ENCODE results near the gene PLXDC2.

Gene PLXDC2

DNA sequence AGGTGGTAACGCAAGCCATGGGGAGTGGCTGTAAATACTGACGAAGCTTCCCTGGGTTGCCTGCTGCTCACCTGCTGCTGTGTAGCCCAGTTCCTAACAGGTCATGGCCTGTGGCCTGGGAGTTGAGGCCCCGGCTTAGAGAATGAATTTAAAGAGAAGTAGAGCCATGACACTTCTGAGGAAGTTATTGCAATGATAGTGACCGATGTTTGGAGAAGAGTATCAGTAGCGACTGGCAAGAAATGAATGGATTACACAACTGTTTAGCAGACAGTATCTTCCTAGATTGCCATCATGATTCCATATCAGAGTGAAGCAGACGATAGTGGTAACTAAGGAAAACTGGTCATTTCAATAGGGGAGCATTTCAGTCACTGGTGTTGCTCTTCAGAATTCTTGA lies 249.6 kb downstream of the PLXDC2 start:
- no peak for DNase-seq (ENCODE audit: low spot score)
- TF ChIP-seq, protein P1, sequence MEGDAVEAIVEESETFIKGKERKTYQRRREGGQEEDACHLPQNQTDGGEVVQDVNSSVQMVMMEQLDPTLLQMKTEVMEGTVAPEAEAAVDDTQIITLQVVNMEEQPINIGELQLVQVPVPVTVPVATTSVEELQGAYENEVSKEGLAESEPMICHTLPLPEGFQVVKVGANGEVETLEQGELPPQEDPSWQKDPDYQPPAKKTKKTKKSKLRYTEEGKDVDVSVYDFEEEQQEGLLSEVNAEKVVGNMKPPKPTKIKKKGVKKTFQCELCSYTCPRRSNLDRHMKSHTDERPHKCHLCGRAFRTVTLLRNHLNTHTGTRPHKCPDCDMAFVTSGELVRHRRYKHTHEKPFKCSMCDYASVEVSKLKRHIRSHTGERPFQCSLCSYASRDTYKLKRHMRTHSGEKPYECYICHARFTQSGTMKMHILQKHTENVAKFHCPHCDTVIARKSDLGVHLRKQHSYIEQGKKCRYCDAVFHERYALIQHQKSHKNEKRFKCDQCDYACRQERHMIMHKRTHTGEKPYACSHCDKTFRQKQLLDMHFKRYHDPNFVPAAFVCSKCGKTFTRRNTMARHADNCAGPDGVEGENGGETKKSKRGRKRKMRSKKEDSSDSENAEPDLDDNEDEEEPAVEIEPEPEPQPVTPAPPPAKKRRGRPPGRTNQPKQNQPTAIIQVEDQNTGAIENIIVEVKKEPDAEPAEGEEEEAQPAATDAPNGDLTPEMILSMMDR (IDR thresholded peaks at IDR 0.05; ENCODE audit: borderline replicate concordance, control extremely low read depth, extremely low read depth, insufficient read depth, missing control alignments), result no peak
- in situ Hi-C loops (cut with MboI; ENCODE audit: low sequenced_read_pairs, unreplicated experiment), result no loop called here

DNA sequence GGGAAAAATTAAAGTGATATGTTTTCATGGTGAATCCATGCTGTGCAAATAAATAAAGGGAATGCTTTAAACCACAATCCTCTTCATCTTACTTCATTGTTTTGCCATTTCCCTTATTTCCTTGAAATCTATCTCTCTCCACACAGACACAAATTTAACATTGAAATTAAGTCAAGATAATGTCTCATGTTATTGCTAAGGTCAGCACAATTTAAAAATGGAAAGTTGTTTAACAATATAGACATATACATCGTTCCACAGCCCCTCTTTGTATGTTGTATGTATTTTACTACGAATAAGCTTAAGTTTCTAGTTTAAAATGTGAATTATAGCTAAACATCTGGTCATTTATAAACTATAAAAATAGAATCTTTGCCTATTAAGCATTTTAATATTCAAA lies 256.9 kb downstream of the PLXDC2 start:
- no peak for DNase-seq (ENCODE audit: low spot score)
- in situ Hi-C loops (cut with MboI; ENCODE audit: low sequenced_read_pairs, unreplicated experiment), result no loop called here
- TF ChIP-seq, protein P1 (IDR thresholded peaks at IDR 0.05; ENCODE audit: borderline replicate concordance, control extremely low read depth, extremely low read depth, insufficient read depth, missing control alignments), result no peak

DNA sequence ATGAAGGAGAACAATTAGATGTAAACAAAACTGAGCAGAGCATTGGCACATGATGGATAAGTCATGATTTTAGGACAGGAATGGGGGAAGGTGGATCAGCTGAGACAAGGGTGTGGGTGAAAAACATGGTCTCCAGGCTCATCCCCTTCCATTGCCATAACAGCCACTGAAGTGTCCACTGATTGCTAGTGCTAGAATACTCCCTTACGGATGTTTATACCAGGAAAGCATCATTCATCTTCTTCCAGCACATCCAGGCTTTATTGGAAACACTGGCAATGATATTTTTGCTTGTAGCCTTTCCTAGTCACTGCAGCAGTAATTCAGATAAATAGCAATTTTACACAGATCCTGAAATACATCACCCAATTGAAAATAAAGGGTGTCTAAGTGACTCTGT lies 259.5 kb downstream of the PLXDC2 start:
- TF ChIP-seq, protein P1 (IDR thresholded peaks at IDR 0.05; ENCODE audit: borderline replicate concordance, control extremely low read depth, extremely low read depth, insufficient read depth, missing control alignments), result no peak
- in situ Hi-C loops (cut with MboI; ENCODE audit: low sequenced_read_pairs, unreplicated experiment), result no loop called here
- no peak for DNase-seq (ENCODE audit: low spot score)

DNA sequence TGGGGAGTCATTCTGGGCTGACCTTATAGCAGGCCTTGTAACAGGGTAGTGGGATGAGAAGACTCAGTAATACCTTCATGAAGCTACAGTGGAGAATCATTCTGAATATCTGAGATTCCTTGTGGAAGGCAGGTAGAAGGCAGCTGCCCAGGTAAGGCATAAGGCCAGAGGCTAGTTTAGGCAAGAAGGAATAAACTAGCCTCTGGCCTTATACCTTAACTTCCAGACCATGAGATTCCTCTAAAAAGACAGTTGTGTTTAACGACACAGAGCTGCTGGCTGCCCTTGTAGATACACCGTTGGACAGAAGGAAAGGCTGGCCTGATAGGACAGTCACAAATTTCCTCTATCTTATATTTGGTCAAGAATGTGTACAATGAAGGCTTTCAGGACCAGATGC lies 268.2 kb downstream of the PLXDC2 start:
- TF ChIP-seq, protein P1 (IDR thresholded peaks at IDR 0.05; ENCODE audit: borderline replicate concordance, control extremely low read depth, extremely low read depth, insufficient read depth, missing control alignments), result no peak
- no peak for DNase-seq (ENCODE audit: low spot score)
- in situ Hi-C loops (cut with MboI; ENCODE audit: low sequenced_read_pairs, unreplicated experiment), result no loop called here

DNA sequence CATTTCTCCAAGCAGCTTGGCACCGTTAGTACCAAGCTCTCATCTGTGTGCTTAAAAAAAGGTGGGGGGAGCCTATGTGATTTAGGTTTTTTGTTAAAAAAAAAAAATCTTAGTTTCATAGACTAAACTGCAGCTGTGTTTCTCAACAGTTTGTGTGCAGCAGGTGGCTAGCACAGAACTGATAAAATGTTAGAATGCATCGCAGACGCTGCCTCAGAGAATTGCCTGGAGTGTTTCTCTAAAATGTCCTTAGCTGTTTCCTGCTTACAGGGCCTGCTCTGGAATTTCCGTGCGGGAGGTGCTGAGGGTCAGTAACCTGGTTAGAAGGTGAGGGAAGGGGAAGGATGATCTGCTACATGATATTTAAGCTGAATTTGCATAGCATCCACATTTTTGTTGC lies 268.9 kb downstream of the PLXDC2 start:
- DNase-seq (ENCODE audit: low spot score), result no peak
- TF ChIP-seq, protein P1 (IDR thresholded peaks at IDR 0.05; ENCODE audit: borderline replicate concordance, control extremely low read depth, extremely low read depth, insufficient read depth, missing control alignments), result no peak
- in situ Hi-C loops (cut with MboI; ENCODE audit: low sequenced_read_pairs, unreplicated experiment), result no loop called here

DNA sequence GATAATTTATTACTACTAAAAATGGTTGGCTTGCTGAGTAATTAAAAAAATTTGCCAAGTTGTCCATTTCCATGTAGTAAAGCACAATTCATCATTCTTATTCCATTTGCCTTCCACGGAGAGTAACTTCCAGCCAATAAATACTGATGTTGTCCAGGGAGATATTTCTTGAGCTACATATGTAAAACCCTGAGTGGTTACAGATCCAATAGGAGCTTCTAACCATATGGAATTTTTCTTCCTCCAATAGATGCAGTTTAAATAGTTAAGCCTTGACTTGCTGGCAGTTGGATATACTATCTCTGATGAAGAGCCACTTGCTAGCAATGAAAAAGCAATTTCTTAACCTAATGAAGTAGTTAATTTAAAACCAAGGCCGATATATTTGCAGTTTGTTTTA lies 271.1 kb downstream of the PLXDC2 start:
- TF ChIP-seq, protein P1 (IDR thresholded peaks at IDR 0.05; ENCODE audit: borderline replicate concordance, control extremely low read depth, extremely low read depth, insufficient read depth, missing control alignments), result no peak
- in situ Hi-C loops (cut with MboI; ENCODE audit: low sequenced_read_pairs, unreplicated experiment), result no loop called here
- no peak for DNase-seq (ENCODE audit: low spot score)
